ENCODE results near the gene THBS2.
"Not testable (repeated sequence)": the region's sequence is repeated elsewhere in the genome, so short reads cannot be mapped to it uniquely, and the experiment has no call there.

Gene THBS2

DNA sequence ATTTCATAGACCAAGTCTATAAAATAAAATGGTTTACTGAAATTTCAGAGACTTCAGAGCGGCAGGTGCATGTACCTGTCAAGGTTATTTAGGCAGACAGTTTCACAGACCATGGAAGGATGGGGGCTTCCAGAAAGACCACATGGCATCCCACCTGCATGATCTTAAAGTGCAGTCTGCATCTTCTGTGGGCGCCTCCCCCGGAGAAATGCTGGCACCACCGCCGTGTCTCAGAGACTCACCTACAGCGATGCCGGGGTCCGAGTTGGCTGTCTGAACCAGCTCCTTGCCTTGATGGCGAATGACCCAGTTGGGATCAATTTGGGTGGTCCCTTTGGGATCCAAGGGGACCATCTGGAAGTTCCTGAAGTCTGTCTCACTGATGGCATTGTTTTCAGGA, 30.6 kb downstream of the THBS2 start:
- H3K4me3 Mint-ChIP-seq = no peak overlapping the region
- no peaks in the 10 kb centered on the region for H3K4me1 Mint-ChIP-seq (ENCODE audit: low read depth)
- peaks cover 9% of the 10 kb centered on the region for H3K27me3 Mint-ChIP-seq
- no peaks in the 10 kb centered on the region for H3K9me3 Mint-ChIP-seq
- no peaks in the 10 kb centered on the region for H3K36me3 Mint-ChIP-seq (ENCODE audit: low read depth)
- H3K27ac Mint-ChIP-seq = no peak overlapping the region
- no peak for DNase-seq

DNA sequence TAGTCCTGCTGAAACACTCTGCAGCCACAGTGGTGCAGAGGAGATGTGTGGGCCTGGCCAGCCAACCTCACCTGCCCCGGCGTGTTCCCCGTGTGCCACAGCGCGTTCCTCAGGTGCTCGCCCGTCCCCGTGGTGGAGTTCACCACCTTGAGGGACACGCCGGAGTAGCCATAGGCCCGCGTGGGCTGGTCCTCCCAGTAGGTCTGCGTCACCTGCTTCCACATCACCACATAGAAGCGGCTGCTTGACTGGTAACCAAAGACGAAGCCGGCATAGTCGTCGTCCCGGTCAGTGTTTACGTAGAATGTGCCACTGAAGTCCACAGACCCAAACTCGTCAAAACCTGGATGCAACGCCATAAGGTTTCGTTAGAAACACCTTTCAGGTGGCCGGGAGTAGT, 31.5 kb downstream of the THBS2 start:
- no peaks in the 10 kb centered on the region for H3K36me3 Mint-ChIP-seq (ENCODE audit: low read depth)
- H3K27ac Mint-ChIP-seq = no peak overlapping the region
- peaks cover 2% of the 10 kb centered on the region for H3K9me3 Mint-ChIP-seq
- no peaks in the 10 kb centered on the region for H3K4me1 Mint-ChIP-seq (ENCODE audit: low read depth)
- H3K4me3 Mint-ChIP-seq = no peak overlapping the region
- DNase-seq = no peak
- peaks cover 9% of the 10 kb centered on the region for H3K27me3 Mint-ChIP-seq

- Mint-ChIP-seq H3K27ac (no peak overlapping the region), H3K27me3 (peaks cover 3% of the 10 kb centered on the region), H3K36me3 (ENCODE audit: low read depth) (no peaks in the 10 kb centered on the region), H3K4me1 (ENCODE audit: low read depth) (no peaks in the 10 kb centered on the region), H3K4me3 (no peak overlapping the region), H3K9me3 (peaks cover 2% of the 10 kb centered on the region)
- DNase-seq = no peak
These were observed 32.4 kb downstream of the THBS2 start for GRCh38 chr6:169221264-169221663.

DNA sequence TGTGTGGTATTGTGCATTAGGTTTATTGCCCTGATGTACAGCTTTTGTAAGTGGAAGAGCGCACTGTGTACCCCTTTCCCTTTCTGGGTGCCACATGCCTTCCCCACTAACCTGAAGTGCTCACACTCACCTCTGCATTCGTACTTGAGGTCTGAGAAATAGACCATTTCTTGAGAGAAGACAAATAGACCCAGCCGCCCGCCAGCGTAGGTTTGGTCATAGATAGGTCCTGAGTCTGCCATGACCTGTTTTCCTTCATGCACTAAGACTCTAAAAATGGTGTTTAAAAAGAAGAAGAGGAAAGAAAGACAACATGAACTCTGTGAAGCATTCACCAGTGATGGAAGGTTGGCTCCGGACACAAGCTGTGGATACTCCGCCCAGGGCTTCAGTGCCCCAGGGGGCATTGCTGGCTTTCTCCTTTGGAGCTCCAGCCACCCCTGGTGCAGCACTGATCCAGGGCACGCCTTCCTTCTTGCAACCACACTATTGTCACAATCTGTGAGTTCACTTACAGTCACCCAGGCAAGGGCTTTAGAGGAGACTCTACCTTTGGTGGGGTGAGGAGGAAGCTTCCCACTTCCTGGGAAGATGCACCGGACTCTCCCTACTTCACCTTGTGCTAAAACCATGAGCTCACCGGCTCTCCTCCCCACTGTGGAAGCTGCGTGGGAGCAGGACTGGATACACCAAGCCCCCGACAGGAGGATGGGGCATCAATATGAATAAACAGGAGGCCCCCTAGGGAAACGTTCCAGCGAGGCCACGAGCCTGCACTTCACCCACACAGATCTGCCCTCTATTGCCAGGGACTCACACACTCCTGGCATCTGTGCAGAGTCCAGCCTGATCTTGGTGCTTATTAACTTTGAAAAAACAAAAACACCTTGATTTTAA, 33.3 kb downstream of the THBS2 start:
- H3K4me3 Mint-ChIP-seq = no peak overlapping the region
- no peak overlapping the region for H3K27ac Mint-ChIP-seq
- no peak for DNase-seq
- peaks cover under 1% of the 10 kb centered on the region for H3K4me1 Mint-ChIP-seq (ENCODE audit: low read depth)
- no peaks in the 10 kb centered on the region for H3K36me3 Mint-ChIP-seq (ENCODE audit: low read depth)
- peaks cover 2% of the 10 kb centered on the region for H3K9me3 Mint-ChIP-seq
- H3K27me3 Mint-ChIP-seq = peaks cover 3% of the 10 kb centered on the region

DNA sequence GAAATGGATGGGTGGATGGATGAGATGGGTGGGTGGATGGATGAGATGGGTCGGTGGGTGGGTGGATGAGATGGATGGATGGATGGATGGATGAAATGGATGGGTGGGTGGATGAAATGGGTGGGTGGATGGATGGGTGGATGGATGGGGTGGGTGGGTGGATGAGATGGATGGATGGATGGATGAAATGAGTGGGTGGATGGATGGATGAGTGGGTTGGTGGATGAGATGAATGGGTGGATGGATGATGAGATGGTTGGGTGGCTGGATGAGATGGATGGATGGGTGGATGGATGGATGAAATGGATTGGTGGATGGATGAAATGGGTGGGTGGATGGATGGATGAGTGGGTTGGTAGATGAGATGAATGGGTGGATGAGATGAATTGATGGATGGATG, 35.7 kb downstream of the THBS2 start:
- Mint-ChIP-seq H3K27me3 (no peaks in the 10 kb centered on the region), H3K4me1 (ENCODE audit: low read depth) (peaks cover 11% of the 10 kb centered on the region), H3K9me3 (peaks cover 2% of the 10 kb centered on the region), H3K4me3 (no peak overlapping the region), H3K36me3 (ENCODE audit: low read depth) (no peaks in the 10 kb centered on the region), H3K27ac (no peak overlapping the region)
- no peak for DNase-seq

GRCh38 chr6:169216830-169217229, 36.8 kb downstream of the THBS2 start:
- Mint-ChIP-seq H3K36me3 (ENCODE audit: low read depth) (no peaks in the 10 kb centered on the region), H3K4me1 (ENCODE audit: low read depth) (peaks cover 16% of the 10 kb centered on the region), H3K27me3 (no peaks in the 10 kb centered on the region), H3K4me3 (no peak overlapping the region), H3K27ac (no peak overlapping the region), H3K9me3 (peaks cover 4% of the 10 kb centered on the region)
- DNase-seq = no peak

- peaks cover 16% of the 10 kb centered on the region for H3K4me1 Mint-ChIP-seq (ENCODE audit: low read depth)
- H3K27me3 Mint-ChIP-seq = no peaks in the 10 kb centered on the region
- H3K36me3 Mint-ChIP-seq (ENCODE audit: low read depth) = no peaks in the 10 kb centered on the region
- no peak for DNase-seq
- no peak overlapping the region for H3K27ac Mint-ChIP-seq
- H3K4me3 Mint-ChIP-seq = no peak overlapping the region
- H3K9me3 Mint-ChIP-seq = peaks cover 9% of the 10 kb centered on the region
These were observed 38.4 kb downstream of the THBS2 start for GRCh38 chr6:169215201-169215681.

DNA sequence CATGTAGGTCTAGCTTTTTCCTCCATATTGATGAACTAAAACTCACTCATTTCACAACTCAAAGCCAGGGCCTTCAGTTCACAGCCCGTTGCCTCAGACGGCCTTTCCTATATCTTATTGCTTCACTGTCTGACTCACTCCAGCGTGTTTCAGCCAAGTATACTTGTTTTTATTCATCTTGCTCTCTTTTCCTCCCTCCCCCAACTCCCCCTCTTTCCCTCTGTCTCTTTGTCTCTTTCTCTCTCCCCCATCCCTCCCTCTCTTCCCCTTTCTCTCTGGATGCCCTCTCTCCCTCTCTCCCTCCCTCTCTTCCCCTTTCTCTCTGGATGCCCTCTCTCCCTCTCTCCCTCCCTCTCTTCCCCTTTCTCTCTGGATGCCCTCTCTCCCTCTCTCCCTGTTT, 38.9 kb downstream of the THBS2 start:
- not testable (repeated sequence) for H3K27me3 Mint-ChIP-seq; DNase-seq; H3K36me3 Mint-ChIP-seq (ENCODE audit: low read depth); H3K27ac Mint-ChIP-seq; H3K9me3 Mint-ChIP-seq; H3K4me3 Mint-ChIP-seq
- peaks cover 16% of the 10 kb centered on the region for H3K4me1 Mint-ChIP-seq (ENCODE audit: low read depth)

- DNase-seq = peak; percentile 33
- Mint-ChIP-seq H3K9me3 (peaks cover 9% of the 10 kb centered on the region), H3K27me3 (no peaks in the 10 kb centered on the region), H3K27ac (no peak overlapping the region), H3K36me3 (ENCODE audit: low read depth) (no peaks in the 10 kb centered on the region), H3K4me1 (ENCODE audit: low read depth) (peaks cover 16% of the 10 kb centered on the region), H3K4me3 (no peak overlapping the region)
These were observed 39.7 kb downstream of the THBS2 start for GRCh38 chr6:169213814-169214520.

GRCh38 chr6:169212897-169213813, 40.5 kb downstream of the THBS2 start:
- Mint-ChIP-seq H3K27me3 (no peaks in the 10 kb centered on the region), H3K27ac (peak overlapping the region; percentile 82), H3K36me3 (ENCODE audit: low read depth) (no peaks in the 10 kb centered on the region), H3K4me1 (ENCODE audit: low read depth) (peaks cover 16% of the 10 kb centered on the region), H3K9me3 (peaks cover 9% of the 10 kb centered on the region), H3K4me3 (peak overlapping the region; percentile 70)
- peak; percentile 93 for DNase-seq

DNA sequence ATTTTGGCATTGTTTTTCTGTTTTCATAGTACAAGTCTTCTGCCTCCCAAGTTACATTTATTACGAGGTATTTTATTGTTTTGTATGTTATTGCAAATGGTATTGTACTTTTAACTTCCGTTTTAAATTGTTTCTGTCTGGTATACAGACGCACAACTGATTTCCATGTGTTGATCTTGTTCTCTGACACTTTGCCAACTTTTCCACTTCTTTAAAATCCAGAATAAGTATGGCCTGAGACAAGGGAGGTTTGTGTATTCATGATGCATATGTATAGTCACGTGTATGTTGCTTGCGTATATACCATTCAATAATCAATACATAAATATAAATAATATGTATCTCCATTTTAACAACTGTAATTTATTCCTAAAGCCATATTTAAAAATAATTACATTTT, 41.2 kb downstream of the THBS2 start:
- Mint-ChIP-seq H3K36me3 (ENCODE audit: low read depth) (peaks cover under 1% of the 10 kb centered on the region), H3K27ac (no peak overlapping the region), H3K27me3 (no peaks in the 10 kb centered on the region), H3K4me3 (no peak overlapping the region), H3K9me3 (peaks cover 11% of the 10 kb centered on the region), H3K4me1 (ENCODE audit: low read depth) (peaks cover 17% of the 10 kb centered on the region)
- no peak for DNase-seq

- peaks cover 18% of the 10 kb centered on the region for H3K4me1 Mint-ChIP-seq (ENCODE audit: low read depth)
- no peaks in the 10 kb centered on the region for H3K27me3 Mint-ChIP-seq
- peaks cover 12% of the 10 kb centered on the region for H3K9me3 Mint-ChIP-seq
- H3K36me3 Mint-ChIP-seq (ENCODE audit: low read depth) = peaks cover 3% of the 10 kb centered on the region
- H3K4me3 Mint-ChIP-seq = no peak overlapping the region
- H3K27ac Mint-ChIP-seq = no peak overlapping the region
- no peak for DNase-seq
These were observed 41.8 kb downstream of the THBS2 start for GRCh38 chr6:169211881-169212280.

GRCh38 chr6:169210611-169211010, 43.0 kb downstream of the THBS2 start:
- Mint-ChIP-seq H3K4me3 (no peak overlapping the region), H3K36me3 (ENCODE audit: low read depth) (peaks cover 3% of the 10 kb centered on the region), H3K9me3 (peaks cover 19% of the 10 kb centered on the region), H3K4me1 (ENCODE audit: low read depth) (peaks cover 18% of the 10 kb centered on the region), H3K27me3 (no peaks in the 10 kb centered on the region), H3K27ac (no peak overlapping the region)
- DNase-seq = no peak

GRCh38 chr6:169208011-169208410, 45.6 kb downstream of the THBS2 start:
- Mint-ChIP-seq H3K4me1 (ENCODE audit: low read depth) (peaks cover 8% of the 10 kb centered on the region), H3K27me3 (no peaks in the 10 kb centered on the region), H3K27ac (no peak overlapping the region), H3K4me3 (no peak overlapping the region), H3K9me3 (peaks cover 19% of the 10 kb centered on the region), H3K36me3 (ENCODE audit: low read depth) (peaks cover 3% of the 10 kb centered on the region)
- DNase-seq = no peak

Measured in activated T-cell treated with anti-CD3 and anti-CD28 coated beads, Interleukin-2, amount 50 U/mL, for 24 hours (primary cell).